ENCODE results near the gene PARN.

DNA sequence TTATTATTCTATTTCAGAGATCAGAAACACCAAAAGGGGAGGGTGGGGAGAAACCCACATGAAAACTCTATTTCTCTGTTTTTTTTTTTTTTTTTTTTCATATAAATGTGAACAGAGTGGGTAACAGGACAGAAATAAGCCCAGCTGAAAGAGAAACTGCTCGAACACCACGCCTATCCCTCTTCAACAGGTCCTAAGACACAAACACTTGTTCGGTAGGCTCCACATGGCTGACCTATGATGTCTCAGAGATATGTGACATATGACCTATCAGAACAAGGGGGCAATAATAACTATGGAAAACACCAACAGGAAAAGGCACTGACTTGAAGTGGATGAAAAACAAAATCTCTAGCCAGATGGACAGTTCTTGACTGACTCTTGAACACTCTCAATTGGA lies 44.8 kb downstream of the PARN start:
- no peak for TF ChIP-seq POLR2AphosphoS5 (IDR thresholded peaks at IDR 0.05; ENCODE audit: low read depth, low read length)
- TF ChIP-seq POLR2A (IDR thresholded peaks at IDR 0.05; ENCODE audit: low read depth, low read length): no peak
